Subcutaneous adipose tissue (tissue), 4 donors: ENCODE data around the gene DCAF11. TPM values are rescaled to one million over a fixed set of nuclear protein-coding genes. Genes with fewer than 3 reads are reported as not detected.

Experiments used
- CTCF ChIP-seq: fragments of 450-650 bp; IDR thresholded peaks from one replicate; pipeline ENCODE4 v1.5.1; 2016; ENCODE audit warnings: low read depth, mild to moderate bottlenecking, control low read depth, antibody characterized with exemption, moderate library complexity
- total RNA-seq, 4 donors: library from RNA; depleted of rRNA; stranded (reverse); fragments of >200 nt; gene quantifications; one replicate each; pipeline ENCODE4 v1.1.0, GENCODE V29; 2016

DCAF11 gene
- total RNA-seq, 4 donors from 2014 or later = 39.6 to 83.5 (median 53.2) TPM

GRCh38 chr14:24155100-24155499 is 40.5 kb downstream of the DCAF11 start:
- no peak for TF ChIP-seq CTCF

- no peak for TF ChIP-seq CTCF
Observed at GRCh38 chr14:24156840-24157239, 42.3 kb downstream of the DCAF11 start.

GRCh38 chr14:24157331-24157730 is 42.8 kb downstream of the DCAF11 start:
- TF ChIP-seq CTCF = no peak

GRCh38 chr14:24159777-24160498 is 45.4 kb downstream of the DCAF11 start:
- no peak for TF ChIP-seq CTCF

- TF ChIP-seq CTCF = no peak
Observed at GRCh38 chr14:24160499-24160849, 45.9 kb downstream of the DCAF11 start.

- no peak for TF ChIP-seq CTCF
Observed at GRCh38 chr14:24160850-24161804, 46.5 kb downstream of the DCAF11 start, which contains the start of gene IRF9. IRF9 (plus strand) TSS chr14:24161265; CDS start chr14:24162145, 880 bp downstream.

GRCh38 chr14:24162093-24162492 is 47.5 kb downstream of the DCAF11 start:
- TF ChIP-seq CTCF = no peak
